ENCODE measurements around the gene ZMYND10.

The ZMYND10 gene

GRCh38 chr3:50342813-50343633 is 2.5 kb downstream of the ZMYND10 start:
- no peak for DNase-seq

GRCh38 chr3:50341996-50342650 is 3.4 kb downstream of the ZMYND10 start:
- no peak for DNase-seq

GRCh38 chr3:50341537-50341936 is 4.0 kb downstream of the ZMYND10 start:
- no peak for DNase-seq

GRCh38 chr3:50340448-50341329 is 4.8 kb downstream of the ZMYND10 start, which contains the start of gene RASSF1:
Gene RASSF1, minus strand, starts transcription at chr3:50340836. Its CDS starts 31 bp downstream, at chr3:50340805.
- peak; percentile 91 for DNase-seq

- DNase-seq: peak; percentile 55
These were observed 5.4 kb downstream of the ZMYND10 start for GRCh38 chr3:50340147-50340447.

GRCh38 chr3:50339485-50340146 is 5.9 kb downstream of the ZMYND10 start:
- DNase-seq: no peak

GRCh38 chr3:50338965-50339364 is 6.6 kb downstream of the ZMYND10 start:
- peak; percentile 64 for DNase-seq

GRCh38 chr3:50337175-50337861 is 8.2 kb downstream of the ZMYND10 start:
- peak; percentile 99 for DNase-seq

GRCh38 chr3:50336452-50337174 is 8.9 kb downstream of the ZMYND10 start:
- DNase-seq: peak; percentile 32

- no peak for DNase-seq
These were observed 11.0 kb downstream of the ZMYND10 start for GRCh38 chr3:50334339-50335075.

- DNase-seq: no peak
These were observed 11.7 kb downstream of the ZMYND10 start for GRCh38 chr3:50333744-50334328.

GRCh38 chr3:50331364-50331907 is 14.1 kb downstream of the ZMYND10 start:
- DNase-seq: no peak

- DNase-seq: no peak
These were observed 15.2 kb downstream of the ZMYND10 start for GRCh38 chr3:50330330-50330729.

- DNase-seq: peak; percentile 98
These were observed 17.4 kb downstream of the ZMYND10 start, which contains the start of gene TUSC2 for GRCh38 chr3:50327943-50328691. Gene TUSC2, minus strand, starts transcription at chr3:50328223. Its CDS starts 124 bp downstream, at chr3:50328099.

- DNase-seq: no peak
These were observed 18.4 kb downstream of the ZMYND10 start for GRCh38 chr3:50327129-50327528.

- no peak for DNase-seq
These were observed 19.4 kb downstream of the ZMYND10 start for GRCh38 chr3:50326182-50326541.

- no peak for DNase-seq
These were observed 19.9 kb downstream of the ZMYND10 start for GRCh38 chr3:50325497-50326181.

GRCh38 chr3:50325113-50325480 is 20.4 kb downstream of the ZMYND10 start:
- peak; percentile 44 for DNase-seq
